Measurements from ENCODE around the gene GSG1L.

Gene GSG1L

DNA sequence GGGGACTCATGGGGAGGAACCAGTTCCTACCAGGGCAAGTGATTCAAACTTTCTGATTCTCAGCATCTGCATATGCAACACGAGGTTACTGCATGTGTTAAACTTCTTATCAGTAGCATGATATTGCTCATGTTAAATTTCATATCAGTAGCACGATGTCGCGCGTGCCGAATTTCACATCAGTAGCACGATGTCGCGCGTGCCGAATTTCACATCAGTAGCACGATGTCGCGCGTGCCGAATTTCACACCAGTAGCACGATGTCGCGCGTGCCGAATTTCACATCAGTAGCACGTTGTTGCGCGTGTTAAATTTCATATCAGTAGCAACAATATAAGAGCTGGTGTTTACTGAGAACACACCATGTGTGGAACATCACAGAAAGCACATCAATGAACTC, 221.6 kb downstream of the GSG1L start:
- H3K4me3 ChIP-seq (ENCODE audit: low read depth in 1 of 5, low read length in 5 of 5), result no peak overlapping the region
- H3K36me3 ChIP-seq (ENCODE audit: control insufficient read depth in 5 of 5, insufficient read depth in 5 of 5, low read length in 5 of 5), result no peaks in the 10 kb centered on the region
- H3K9me3 ChIP-seq (ENCODE audit: control insufficient read depth in 5 of 5, low read length in 5 of 5), result peaks cover 0 to 4% (median 0%) of the 10 kb centered on the region in 5 donors
- peaks cover 2 to 10% (median 7%) of the 10 kb centered on the region in 5 donors for H3K27me3 ChIP-seq (ENCODE audit: control insufficient read depth in 5 of 5, insufficient read depth in 4 of 5, low read length in 5 of 5)
- no peaks in the 10 kb centered on the region for H3K4me1 ChIP-seq (ENCODE audit: control insufficient read depth in 5 of 5, insufficient read depth in 5 of 5, low read length in 5 of 5)
- no peak overlapping the region for H3K27ac ChIP-seq (ENCODE audit: low read depth, low read length)
- no peak overlapping the region for H3K9ac ChIP-seq (ENCODE audit: low read length in 5 of 5)

GRCh38 chr16:27841061-27841801, 222.3 kb downstream of the GSG1L start:
- Histone ChIP-seq H3K27me3 (ENCODE audit: control insufficient read depth in 5 of 5, insufficient read depth in 4 of 5, low read length in 5 of 5) (peaks cover 2 to 10% (median 7%) of the 10 kb centered on the region in 5 donors), H3K9ac (ENCODE audit: low read length in 5 of 5) (no peak overlapping the region), H3K9me3 (ENCODE audit: control insufficient read depth in 5 of 5, low read length in 5 of 5) (peaks cover 0 to 3% (median 0%) of the 10 kb centered on the region in 5 donors), H3K4me1 (ENCODE audit: control insufficient read depth in 5 of 5, insufficient read depth in 5 of 5, low read length in 5 of 5) (no peaks in the 10 kb centered on the region), H3K36me3 (ENCODE audit: control insufficient read depth in 5 of 5, insufficient read depth in 5 of 5, low read length in 5 of 5) (no peaks in the 10 kb centered on the region), H3K27ac (ENCODE audit: low read depth, low read length) (no peak overlapping the region), H3K4me3 (ENCODE audit: low read depth in 1 of 5, low read length in 5 of 5) (no peak overlapping the region)

DNA sequence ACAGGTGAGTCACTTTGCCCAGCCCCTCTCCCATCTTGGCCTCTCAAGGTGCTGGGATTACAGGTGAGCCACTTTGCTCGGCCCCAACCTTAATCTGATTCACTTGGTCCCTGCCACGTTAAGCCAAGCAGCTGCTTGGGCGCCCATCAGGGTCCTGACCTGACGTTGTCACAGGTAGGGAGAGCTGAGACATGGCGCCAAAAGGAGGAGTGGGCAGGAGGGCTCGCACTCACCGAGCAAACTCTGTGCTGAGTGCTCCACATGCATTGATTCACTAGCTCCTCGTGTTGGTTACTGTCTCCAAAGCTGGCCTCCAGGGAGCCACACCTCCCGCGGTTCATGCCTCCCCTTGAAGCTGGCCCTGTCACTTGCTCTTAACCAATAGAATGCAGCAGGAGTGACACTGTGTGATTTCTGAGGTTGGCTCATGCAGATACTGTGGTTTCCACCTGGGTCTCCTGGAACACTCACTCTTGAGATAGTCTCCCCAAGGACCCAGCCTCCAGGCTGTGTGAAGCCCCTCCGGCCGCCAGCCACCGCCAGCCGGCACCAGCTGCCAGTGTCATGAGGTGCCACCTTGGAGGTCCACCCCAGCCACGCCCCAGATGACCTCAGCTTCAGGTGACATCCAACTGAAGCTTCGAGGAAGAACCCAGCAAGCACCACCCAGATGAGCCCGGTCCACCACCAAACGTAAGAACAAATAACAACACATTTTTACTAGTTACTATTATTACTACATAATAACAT, 223.0 kb downstream of the GSG1L start:
- Histone ChIP-seq H3K4me1 (ENCODE audit: control insufficient read depth in 5 of 5, insufficient read depth in 5 of 5, low read length in 5 of 5) (no peaks in the 10 kb centered on the region), H3K36me3 (ENCODE audit: control insufficient read depth in 5 of 5, insufficient read depth in 5 of 5, low read length in 5 of 5) (no peaks in the 10 kb centered on the region), H3K27ac (ENCODE audit: low read depth, low read length) (no peak overlapping the region), H3K27me3 (ENCODE audit: control insufficient read depth in 5 of 5, insufficient read depth in 4 of 5, low read length in 5 of 5) (peaks cover 2 to 10% (median 7%) of the 10 kb centered on the region in 5 donors), H3K9ac (ENCODE audit: low read length in 5 of 5) (no peak overlapping the region), H3K4me3 (ENCODE audit: low read depth in 1 of 5, low read length in 5 of 5) (no peak overlapping the region), H3K9me3 (ENCODE audit: control insufficient read depth in 5 of 5, low read length in 5 of 5) (no peaks in the 10 kb centered on the region)

- H3K9ac ChIP-seq (ENCODE audit: low read length in 5 of 5), result no peak overlapping the region
- peaks cover 0 to 10% (median 7%) of the 10 kb centered on the region in 5 donors for H3K27me3 ChIP-seq (ENCODE audit: control insufficient read depth in 5 of 5, insufficient read depth in 4 of 5, low read length in 5 of 5)
- no peak overlapping the region for H3K27ac ChIP-seq (ENCODE audit: low read depth, low read length)
- no peak overlapping the region for H3K4me3 ChIP-seq (ENCODE audit: low read depth in 1 of 5, low read length in 5 of 5)
- no peaks in the 10 kb centered on the region for H3K36me3 ChIP-seq (ENCODE audit: control insufficient read depth in 5 of 5, insufficient read depth in 5 of 5, low read length in 5 of 5)
- H3K9me3 ChIP-seq (ENCODE audit: control insufficient read depth in 5 of 5, low read length in 5 of 5), result no peaks in the 10 kb centered on the region
- H3K4me1 ChIP-seq (ENCODE audit: control insufficient read depth in 5 of 5, insufficient read depth in 5 of 5, low read length in 5 of 5), result no peaks in the 10 kb centered on the region
Measured at GRCh38 chr16:27839419-27839818, 224.1 kb downstream of the GSG1L start.

GRCh38 chr16:27838536-27839175, 224.9 kb downstream of the GSG1L start:
- H3K4me1 ChIP-seq (ENCODE audit: control insufficient read depth in 5 of 5, insufficient read depth in 5 of 5, low read length in 5 of 5), result no peaks in the 10 kb centered on the region
- H3K9me3 ChIP-seq (ENCODE audit: control insufficient read depth in 5 of 5, low read length in 5 of 5), result no peaks in the 10 kb centered on the region
- no peak overlapping the region for H3K27ac ChIP-seq (ENCODE audit: low read depth, low read length)
- peaks cover 0 to 10% (median 7%) of the 10 kb centered on the region in 5 donors for H3K27me3 ChIP-seq (ENCODE audit: control insufficient read depth in 5 of 5, insufficient read depth in 4 of 5, low read length in 5 of 5)
- no peaks in the 10 kb centered on the region for H3K36me3 ChIP-seq (ENCODE audit: control insufficient read depth in 5 of 5, insufficient read depth in 5 of 5, low read length in 5 of 5)
- H3K4me3 ChIP-seq (ENCODE audit: low read depth in 1 of 5, low read length in 5 of 5), result no peak overlapping the region
- H3K9ac ChIP-seq (ENCODE audit: low read length in 5 of 5), result no peak overlapping the region

DNA sequence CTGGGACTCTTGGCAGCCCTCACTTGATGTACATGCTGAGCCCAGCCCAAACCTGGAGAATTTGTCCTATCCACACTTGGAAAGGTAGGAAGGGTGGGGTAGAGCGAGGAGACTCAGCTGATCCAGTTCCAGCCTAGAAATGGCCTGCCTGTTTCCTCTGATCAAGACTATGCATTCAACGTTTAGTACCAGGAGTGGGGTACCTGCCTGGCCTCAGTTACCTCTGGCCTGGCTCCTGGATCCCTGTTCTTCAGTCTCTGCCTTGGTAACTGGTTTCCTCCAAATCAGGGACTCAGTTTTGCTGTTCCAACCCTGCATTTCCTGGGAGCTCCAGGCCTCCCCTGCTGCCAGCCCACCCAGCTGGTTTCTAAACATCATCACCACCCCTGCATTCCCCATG, 233.5 kb downstream of the GSG1L start:
- Histone ChIP-seq H3K4me1 (ENCODE audit: control insufficient read depth in 5 of 5, insufficient read depth in 5 of 5, low read length in 5 of 5) (no peaks in the 10 kb centered on the region), H3K4me3 (ENCODE audit: low read depth in 1 of 5, low read length in 5 of 5) (no peak overlapping the region), H3K9ac (ENCODE audit: low read length in 5 of 5) (no peak overlapping the region), H3K9me3 (ENCODE audit: control insufficient read depth in 5 of 5, low read length in 5 of 5) (peaks cover 5 to 23% (median 18%) of the 10 kb centered on the region in 5 donors), H3K27me3 (ENCODE audit: control insufficient read depth in 5 of 5, insufficient read depth in 4 of 5, low read length in 5 of 5) (no peaks in the 10 kb centered on the region), H3K27ac (ENCODE audit: low read depth, low read length) (no peak overlapping the region), H3K36me3 (ENCODE audit: control insufficient read depth in 5 of 5, insufficient read depth in 5 of 5, low read length in 5 of 5) (no peaks in the 10 kb centered on the region)

- Histone ChIP-seq H3K27ac (ENCODE audit: low read depth, low read length) (no peak overlapping the region), H3K4me3 (ENCODE audit: low read depth in 1 of 5, low read length in 5 of 5) (no peak overlapping the region), H3K9me3 (ENCODE audit: control insufficient read depth in 5 of 5, low read length in 5 of 5) (peaks cover 5 to 23% (median 18%) of the 10 kb centered on the region in 5 donors), H3K36me3 (ENCODE audit: control insufficient read depth in 5 of 5, insufficient read depth in 5 of 5, low read length in 5 of 5) (no peaks in the 10 kb centered on the region), H3K9ac (ENCODE audit: low read length in 5 of 5) (no peak overlapping the region), H3K27me3 (ENCODE audit: control insufficient read depth in 5 of 5, insufficient read depth in 4 of 5, low read length in 5 of 5) (peaks cover 0 to 3% (median 1%) of the 10 kb centered on the region in 5 donors), H3K4me1 (ENCODE audit: control insufficient read depth in 5 of 5, insufficient read depth in 5 of 5, low read length in 5 of 5) (no peaks in the 10 kb centered on the region)
Measured at GRCh38 chr16:27828671-27829070, 234.8 kb downstream of the GSG1L start.

GRCh38 chr16:27827765-27828164, 235.7 kb downstream of the GSG1L start:
- peaks cover 5 to 23% (median 18%) of the 10 kb centered on the region in 5 donors for H3K9me3 ChIP-seq (ENCODE audit: control insufficient read depth in 5 of 5, low read length in 5 of 5)
- H3K4me3 ChIP-seq (ENCODE audit: low read depth in 1 of 5, low read length in 5 of 5), result no peak overlapping the region
- H3K27ac ChIP-seq (ENCODE audit: low read depth, low read length), result no peak overlapping the region
- H3K9ac ChIP-seq (ENCODE audit: low read length in 5 of 5), result no peak overlapping the region
- H3K4me1 ChIP-seq (ENCODE audit: control insufficient read depth in 5 of 5, insufficient read depth in 5 of 5, low read length in 5 of 5), result no peaks in the 10 kb centered on the region
- peaks cover 0 to 7% (median 3%) of the 10 kb centered on the region in 5 donors for H3K27me3 ChIP-seq (ENCODE audit: control insufficient read depth in 5 of 5, insufficient read depth in 4 of 5, low read length in 5 of 5)
- no peaks in the 10 kb centered on the region for H3K36me3 ChIP-seq (ENCODE audit: control insufficient read depth in 5 of 5, insufficient read depth in 5 of 5, low read length in 5 of 5)

GRCh38 chr16:27826893-27827289, 236.6 kb downstream of the GSG1L start:
- H3K4me3 ChIP-seq (ENCODE audit: low read depth in 1 of 5, low read length in 5 of 5), result no peak overlapping the region
- peaks cover 5 to 23% (median 18%) of the 10 kb centered on the region in 5 donors for H3K9me3 ChIP-seq (ENCODE audit: control insufficient read depth in 5 of 5, low read length in 5 of 5)
- no peaks in the 10 kb centered on the region for H3K4me1 ChIP-seq (ENCODE audit: control insufficient read depth in 5 of 5, insufficient read depth in 5 of 5, low read length in 5 of 5)
- peaks cover 0 to 7% (median 3%) of the 10 kb centered on the region in 5 donors for H3K27me3 ChIP-seq (ENCODE audit: control insufficient read depth in 5 of 5, insufficient read depth in 4 of 5, low read length in 5 of 5)
- no peak overlapping the region for H3K27ac ChIP-seq (ENCODE audit: low read depth, low read length)
- H3K36me3 ChIP-seq (ENCODE audit: control insufficient read depth in 5 of 5, insufficient read depth in 5 of 5, low read length in 5 of 5), result no peaks in the 10 kb centered on the region
- H3K9ac ChIP-seq (ENCODE audit: low read length in 5 of 5), result no peak overlapping the region

Data from subcutaneous abdominal adipose tissue (tissue), 5 donors.